ENCODE results near the gene THNSL1. TPM values are rescaled to one million over a fixed set of nuclear protein-coding genes. Genes with fewer than 3 reads are reported as not detected.

Gene THNSL1
- total and polyA plus RNA-seq, 8 donors: under 0.01 to 5.0 (median 1.3) TPM

DNA sequence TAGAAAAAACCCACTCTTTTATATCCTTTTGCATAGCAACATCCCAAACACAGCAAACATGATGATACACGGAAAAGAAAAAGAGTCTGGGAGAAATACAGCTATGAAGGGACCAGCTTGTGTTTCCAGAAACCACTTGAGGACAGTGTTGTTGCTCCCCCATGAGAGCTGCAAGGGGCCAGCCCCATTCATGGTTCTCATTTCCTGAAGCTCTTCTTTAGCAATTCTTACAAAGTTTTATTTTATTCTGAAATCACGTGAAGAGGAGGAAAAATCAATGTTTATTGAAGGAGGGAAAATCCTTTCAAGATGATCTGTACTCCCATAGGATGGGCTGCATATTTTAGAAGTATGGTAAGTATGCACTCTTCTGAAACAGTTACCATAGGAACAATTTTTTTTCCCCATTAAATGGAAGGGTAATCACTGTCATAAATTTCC, 46.6 kb upstream of the THNSL1 start:
- Histone ChIP-seq H3K9me3 (no peaks in the 10 kb centered on the region), H3K4me1 (peaks cover 0 to 3% (median 0%) of the 10 kb centered on the region in 4 donors), H3K27ac (no peak overlapping the region), H3K27me3 (no peaks in the 10 kb centered on the region), H3K36me3 (no peaks in the 10 kb centered on the region), H3K4me3 (no peak overlapping the region)
- whole genome bisulfite sequencing, 5 donors: 46 to 72% (median 64%) methylated on average over 2 of the region's 2 CpGs
- intact Hi-C loops (cut with DNase I; ENCODE audit: low total_unique reads): no loop called here
- TF ChIP-seq POLR2AphosphoS5 (IDR thresholded peaks at IDR 0.05) (no peak), POLR2A (IDR thresholded peaks at IDR 0.05) (no peak), EP300 (IDR thresholded peaks at IDR 0.05) (no peak)
- TF ChIP-seq, protein P1, sequence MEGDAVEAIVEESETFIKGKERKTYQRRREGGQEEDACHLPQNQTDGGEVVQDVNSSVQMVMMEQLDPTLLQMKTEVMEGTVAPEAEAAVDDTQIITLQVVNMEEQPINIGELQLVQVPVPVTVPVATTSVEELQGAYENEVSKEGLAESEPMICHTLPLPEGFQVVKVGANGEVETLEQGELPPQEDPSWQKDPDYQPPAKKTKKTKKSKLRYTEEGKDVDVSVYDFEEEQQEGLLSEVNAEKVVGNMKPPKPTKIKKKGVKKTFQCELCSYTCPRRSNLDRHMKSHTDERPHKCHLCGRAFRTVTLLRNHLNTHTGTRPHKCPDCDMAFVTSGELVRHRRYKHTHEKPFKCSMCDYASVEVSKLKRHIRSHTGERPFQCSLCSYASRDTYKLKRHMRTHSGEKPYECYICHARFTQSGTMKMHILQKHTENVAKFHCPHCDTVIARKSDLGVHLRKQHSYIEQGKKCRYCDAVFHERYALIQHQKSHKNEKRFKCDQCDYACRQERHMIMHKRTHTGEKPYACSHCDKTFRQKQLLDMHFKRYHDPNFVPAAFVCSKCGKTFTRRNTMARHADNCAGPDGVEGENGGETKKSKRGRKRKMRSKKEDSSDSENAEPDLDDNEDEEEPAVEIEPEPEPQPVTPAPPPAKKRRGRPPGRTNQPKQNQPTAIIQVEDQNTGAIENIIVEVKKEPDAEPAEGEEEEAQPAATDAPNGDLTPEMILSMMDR (IDR thresholded peaks at IDR 0.05): no peak
- peak in 1 of 2 donors; percentile 49 for DNase-seq

DNA sequence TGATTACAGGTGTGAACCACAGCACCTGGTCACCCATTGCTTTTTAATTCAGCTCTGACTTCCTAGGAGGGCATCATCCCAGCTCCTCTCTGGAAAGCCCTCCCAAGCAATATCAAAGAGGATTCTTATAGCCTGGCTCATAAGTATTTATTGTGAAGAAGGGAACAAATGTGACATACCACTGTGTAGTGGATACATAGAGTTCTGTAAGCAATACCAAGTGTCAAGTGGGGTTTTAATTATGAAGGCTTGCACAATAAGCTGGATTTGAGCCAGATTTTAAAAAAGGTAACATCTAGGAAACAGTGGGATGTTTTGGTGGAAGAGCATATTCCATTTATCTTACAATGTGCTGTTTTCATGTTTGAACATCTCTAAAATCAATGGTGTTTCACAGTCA, 45.0 kb upstream of the THNSL1 start:
- H3K4me3 ChIP-seq: no peak overlapping the region
- intact Hi-C loops (cut with DNase I; ENCODE audit: low total_unique reads): no loop called here
- H3K36me3 ChIP-seq: no peaks in the 10 kb centered on the region
- DNase-seq: no peak
- TF ChIP-seq POLR2AphosphoS5 (IDR thresholded peaks at IDR 0.05) (no peak), POLR2A (IDR thresholded peaks at IDR 0.05) (no peak), EP300 (IDR thresholded peaks at IDR 0.05) (no peak)
- TF ChIP-seq, protein P1 (IDR thresholded peaks at IDR 0.05): no peak
- peaks cover 0 to 4% (median 0%) of the 10 kb centered on the region in 4 donors for H3K4me1 ChIP-seq
- H3K27ac ChIP-seq: no peak overlapping the region
- no peaks in the 10 kb centered on the region for H3K27me3 ChIP-seq
- no peaks in the 10 kb centered on the region for H3K9me3 ChIP-seq

DNA sequence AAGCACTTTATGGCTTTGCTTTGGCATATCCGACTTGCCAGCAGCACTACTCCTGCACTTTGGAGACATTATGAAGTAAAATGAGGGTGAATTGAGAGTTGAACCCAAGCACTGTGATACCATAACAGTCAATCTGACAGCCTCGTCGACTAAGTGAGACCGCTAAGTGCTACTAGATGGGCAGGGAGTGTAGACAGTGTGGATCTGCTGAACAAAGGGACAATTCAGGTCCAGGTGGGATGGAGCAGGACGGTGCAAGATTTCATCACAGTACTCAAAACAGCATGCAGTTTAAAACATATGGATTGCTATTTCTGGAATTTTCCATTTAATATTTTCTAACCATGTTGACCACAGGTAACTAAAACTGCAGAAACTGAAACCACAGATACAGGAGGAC, 43.2 kb upstream of the THNSL1 start:
- intact Hi-C loops (cut with DNase I; ENCODE audit: low total_unique reads): no loop called here
- H3K4me1 ChIP-seq: peaks cover 0 to 4% (median 0%) of the 10 kb centered on the region in 4 donors
- no peak overlapping the region for H3K4me3 ChIP-seq
- TF ChIP-seq POLR2AphosphoS5 (IDR thresholded peaks at IDR 0.05) (no peak), EP300 (IDR thresholded peaks at IDR 0.05) (no peak), POLR2A (IDR thresholded peaks at IDR 0.05) (no peak)
- TF ChIP-seq, protein P1 (IDR thresholded peaks at IDR 0.05): no peak
- 79 to 91% (median 88%) methylated on average over 5 of the region's 5 CpGs for WGBS, 5 donors
- no peaks in the 10 kb centered on the region for H3K36me3 ChIP-seq
- DNase-seq: no peak
- H3K27ac ChIP-seq: no peak overlapping the region
- no peaks in the 10 kb centered on the region for H3K9me3 ChIP-seq
- no peaks in the 10 kb centered on the region for H3K27me3 ChIP-seq

DNA sequence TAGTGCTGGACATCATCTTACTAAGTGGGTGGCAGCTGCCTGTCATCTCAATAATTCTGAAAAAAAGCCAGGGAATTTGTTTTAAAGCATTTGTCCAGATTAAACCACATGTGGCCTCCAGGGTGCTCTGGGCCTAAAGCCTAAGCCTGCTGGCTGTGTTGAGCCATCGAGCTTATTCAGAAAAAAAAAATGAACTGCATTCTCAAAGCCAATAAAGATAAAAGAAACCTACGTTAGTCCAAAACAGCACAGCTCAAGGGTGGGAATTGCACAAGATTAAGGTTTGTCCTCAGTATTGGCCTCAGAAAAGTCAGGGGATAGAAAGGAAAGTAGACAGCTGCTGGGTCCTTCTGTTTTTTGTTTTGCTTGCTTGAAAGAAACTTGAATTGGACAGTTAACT, 41.4 kb upstream of the THNSL1 start:
- no peak overlapping the region for H3K4me3 ChIP-seq
- H3K27ac ChIP-seq: peak overlapping the region in 2 of 5 donors; percentile 1 to 14
- no peaks in the 10 kb centered on the region for H3K27me3 ChIP-seq
- no peaks in the 10 kb centered on the region for H3K9me3 ChIP-seq
- intact Hi-C loops (cut with DNase I; ENCODE audit: low total_unique reads): no loop called here
- WGBS, 5 donors: 24 to 55% (median 25%) methylated on average over 2 of the region's 2 CpGs
- H3K4me1 ChIP-seq: peaks cover 0 to 4% (median 0%) of the 10 kb centered on the region in 4 donors
- TF ChIP-seq EP300 (IDR thresholded peaks at IDR 0.05) (no peak), POLR2A (IDR thresholded peaks at IDR 0.05) (no peak), POLR2AphosphoS5 (IDR thresholded peaks at IDR 0.05) (peak in 2 of 3 donors; percentile 2 to 12)
- TF ChIP-seq, protein P1 (IDR thresholded peaks at IDR 0.05): no peak
- peak in 1 of 2 donors; percentile 63 for DNase-seq
- H3K36me3 ChIP-seq: no peaks in the 10 kb centered on the region
